GM18508 (cell line): ENCODE measurements around the gene SORCS2.

Source experiments
- ATAC-seq: cut with Tn5 transposase; IDR thresholded peaks from one replicate; pipeline ENCODE4 v1.9.1; 2021; ENCODE audit warnings: moderate number of reproducible peaks; ENCODE audit not compliant: insufficient read depth, unreplicated experiment

Gene SORCS2

DNA sequence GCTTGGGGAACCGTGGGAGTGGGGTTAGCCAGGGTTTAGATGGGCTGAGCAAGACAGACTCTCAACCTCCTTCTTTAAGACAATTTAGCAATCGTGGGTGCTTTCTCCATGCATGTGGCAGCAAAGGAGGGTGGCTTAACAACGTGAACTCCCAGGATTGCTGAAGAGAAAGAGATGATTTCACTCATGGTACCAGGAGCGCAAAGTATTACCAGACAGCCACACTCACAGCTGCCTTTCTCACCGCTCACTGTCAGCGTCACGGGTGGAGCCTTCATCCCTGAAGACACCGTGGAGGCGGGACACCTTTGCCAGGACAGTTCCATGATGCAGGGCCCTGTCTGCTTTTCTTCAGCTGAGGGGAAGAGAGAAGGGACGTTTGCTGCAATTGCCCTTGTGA is 454.8 kb downstream of the SORCS2 start:
- ATAC-seq: no peak

DNA sequence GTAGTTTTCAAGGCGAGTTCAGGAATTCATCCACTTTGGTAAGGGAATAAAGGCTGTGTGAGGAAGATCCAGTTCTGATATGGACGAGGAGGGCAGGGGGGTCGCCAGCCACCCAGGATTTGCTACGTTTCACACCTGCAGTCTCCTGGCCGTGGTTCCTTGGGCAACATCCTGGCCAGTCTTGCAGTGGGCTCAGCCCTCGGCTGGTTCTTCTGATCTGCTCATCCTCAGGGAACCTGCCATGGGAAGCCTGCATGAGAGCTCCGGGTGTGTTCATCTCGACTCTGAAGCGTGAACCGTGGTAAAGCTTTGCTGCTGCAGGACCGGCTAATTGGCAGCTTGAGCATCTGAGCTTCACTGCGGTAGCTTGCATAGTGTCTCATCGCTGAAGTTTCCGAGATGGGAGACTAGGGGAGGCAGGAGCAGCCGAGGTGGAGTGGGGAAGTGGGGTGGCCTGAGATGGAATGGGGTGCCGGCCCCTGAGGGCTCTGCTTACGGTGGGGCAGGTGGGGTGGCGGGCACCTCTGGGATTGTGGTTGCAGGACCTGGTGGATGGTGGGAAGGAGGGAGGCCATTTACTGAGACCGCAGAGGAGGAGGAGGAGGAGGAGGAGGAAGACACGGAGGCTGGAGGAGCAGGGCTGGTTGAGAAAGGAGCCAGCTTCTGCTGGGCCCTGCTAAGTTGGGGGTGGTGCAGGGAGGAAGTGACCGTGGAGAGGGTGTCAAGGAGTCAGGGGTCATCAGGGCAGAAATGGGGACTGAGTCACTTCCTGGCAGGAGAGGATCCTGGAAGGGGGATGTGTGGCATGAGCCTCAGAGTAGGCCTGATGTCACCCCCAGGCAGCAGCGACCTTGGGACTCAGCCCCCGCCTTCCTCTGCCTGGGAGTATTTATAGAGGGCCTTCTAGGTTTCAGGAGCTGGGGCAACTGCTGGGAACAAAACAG is 455.5 kb downstream of the SORCS2 start:
- no peak for ATAC-seq

DNA sequence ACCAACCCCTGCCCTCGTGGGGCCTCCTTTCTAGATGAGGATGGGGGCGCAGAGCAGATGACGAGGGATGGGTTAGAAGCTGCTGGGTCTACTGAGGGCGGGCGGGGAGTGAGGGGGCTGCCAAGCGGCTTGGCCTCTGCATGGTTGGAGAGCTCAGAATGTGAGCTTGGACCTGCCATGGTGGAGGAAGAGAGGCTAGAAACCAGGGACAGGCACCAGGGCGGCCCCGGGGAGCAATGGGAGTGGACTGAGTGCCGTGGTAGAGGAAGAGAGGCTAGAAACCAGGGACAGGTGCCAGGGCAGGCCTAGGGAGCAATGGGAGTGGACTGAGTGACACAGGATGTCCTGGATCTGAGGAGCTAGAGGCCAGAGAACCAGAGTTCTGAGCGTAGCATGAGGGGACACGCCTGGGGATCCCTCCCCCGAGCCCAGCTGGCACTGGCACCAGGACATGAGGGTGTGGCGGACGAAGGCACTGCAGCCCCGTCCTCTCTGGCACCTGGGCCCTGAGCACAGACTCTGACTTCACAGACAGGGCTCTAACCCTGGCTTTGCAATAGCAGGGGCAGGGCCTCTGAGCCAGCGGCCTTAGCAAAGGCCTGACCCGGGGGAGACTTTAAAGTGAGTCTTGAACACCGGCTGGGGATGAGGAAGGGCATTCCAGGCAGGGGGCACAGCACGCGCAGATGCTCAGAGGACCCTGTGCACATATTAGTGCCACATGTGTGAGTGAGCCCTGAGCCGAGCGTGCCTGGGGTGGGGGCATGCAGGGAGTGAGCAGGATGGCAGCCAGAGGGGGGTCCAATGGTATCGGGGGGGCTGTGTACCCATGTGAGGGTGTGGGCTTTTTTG is 456.4 kb downstream of the SORCS2 start:
- ATAC-seq: no peak

DNA sequence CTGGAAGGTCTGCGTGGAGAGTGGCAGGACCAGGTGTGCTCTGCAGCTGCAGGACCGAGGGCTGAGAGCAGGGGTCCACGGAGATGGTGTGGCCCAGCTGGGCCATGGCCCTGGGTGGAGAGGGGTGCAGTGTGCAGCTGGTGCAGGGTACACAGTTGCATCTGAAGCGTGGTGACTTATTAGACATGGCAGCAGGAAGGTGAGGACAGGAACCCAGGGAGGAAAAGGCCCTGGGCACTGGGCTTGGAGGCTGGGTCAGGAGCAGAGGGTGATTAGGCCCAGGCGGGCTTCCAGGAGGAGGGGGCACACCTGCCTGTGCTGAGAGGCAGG is 457.0 kb downstream of the SORCS2 start:
- ATAC-seq: no peak

DNA sequence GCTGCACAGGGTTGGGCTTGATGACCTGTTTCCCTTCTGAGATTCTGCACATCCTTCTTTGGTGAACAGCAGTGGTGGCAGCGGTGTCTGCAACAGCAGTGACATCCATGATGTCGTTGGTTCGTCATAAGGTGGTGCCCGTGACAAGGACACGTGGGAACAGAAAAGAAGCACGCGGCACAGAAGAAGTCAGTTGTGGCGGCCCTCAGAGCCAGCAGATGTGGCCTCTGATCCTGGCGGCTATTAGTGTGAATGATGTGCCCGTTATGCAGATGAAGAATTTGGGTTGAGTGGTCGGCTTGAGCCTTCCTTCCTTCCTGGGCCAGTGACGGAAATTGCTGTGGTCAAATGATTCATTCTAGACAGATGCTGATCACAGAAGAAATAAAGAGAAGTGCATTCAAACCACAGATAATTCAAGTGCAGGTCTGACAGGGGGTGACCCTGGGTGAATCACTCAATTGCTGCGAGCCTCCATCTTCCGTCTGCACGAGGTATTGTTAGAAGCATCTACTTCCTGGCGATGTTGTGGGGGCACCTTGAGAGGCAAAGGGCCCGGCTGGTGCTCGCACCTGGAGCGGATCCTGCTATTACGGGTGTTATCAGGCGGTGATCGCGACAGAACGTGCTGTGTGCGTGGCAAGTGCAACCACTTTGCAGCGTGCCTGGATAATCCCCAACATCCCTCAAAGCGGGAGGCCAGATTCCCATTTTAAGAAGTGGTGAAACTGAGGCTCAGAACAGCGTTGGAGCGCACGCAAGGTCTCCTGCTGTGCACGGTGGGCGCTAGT is 457.6 kb downstream of the SORCS2 start:
- no peak for ATAC-seq

DNA sequence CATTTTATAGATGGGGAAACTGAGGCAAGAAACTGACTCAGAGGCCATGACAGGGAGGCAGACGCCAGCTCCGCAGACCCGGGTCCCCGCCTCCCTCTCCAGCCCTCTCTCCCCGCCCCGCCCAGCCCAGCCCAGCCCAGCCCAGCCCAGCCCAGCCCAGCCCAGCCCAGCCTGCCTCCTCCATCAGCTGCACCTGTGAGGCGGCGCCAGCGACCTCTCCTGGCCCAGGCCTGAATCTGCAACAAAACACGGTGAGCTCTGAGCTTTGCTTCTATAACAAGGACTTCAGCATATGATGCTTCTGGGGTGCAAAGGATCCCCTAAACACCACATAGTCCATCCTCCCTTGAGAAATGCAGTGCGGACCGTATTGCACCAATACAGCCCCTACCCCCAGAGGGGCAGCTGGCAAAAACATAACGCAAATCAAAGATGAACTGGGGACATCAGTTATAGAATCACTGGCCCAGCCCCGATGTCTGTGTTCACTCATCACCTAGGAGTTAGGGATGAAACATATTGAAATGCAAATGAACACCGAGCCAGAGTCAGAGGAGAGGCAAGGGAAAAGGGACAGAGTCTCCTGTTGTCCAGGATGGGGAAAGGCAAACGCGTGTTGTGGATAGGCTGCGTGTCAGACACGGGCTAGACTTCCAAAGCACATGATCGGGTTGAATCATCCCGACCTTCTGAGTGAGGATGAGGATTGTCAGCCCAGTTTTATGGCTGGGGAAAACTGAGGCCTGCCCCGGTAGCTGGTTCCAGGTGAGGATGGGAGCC is 458.5 kb downstream of the SORCS2 start:
- ATAC-seq: no peak

DNA sequence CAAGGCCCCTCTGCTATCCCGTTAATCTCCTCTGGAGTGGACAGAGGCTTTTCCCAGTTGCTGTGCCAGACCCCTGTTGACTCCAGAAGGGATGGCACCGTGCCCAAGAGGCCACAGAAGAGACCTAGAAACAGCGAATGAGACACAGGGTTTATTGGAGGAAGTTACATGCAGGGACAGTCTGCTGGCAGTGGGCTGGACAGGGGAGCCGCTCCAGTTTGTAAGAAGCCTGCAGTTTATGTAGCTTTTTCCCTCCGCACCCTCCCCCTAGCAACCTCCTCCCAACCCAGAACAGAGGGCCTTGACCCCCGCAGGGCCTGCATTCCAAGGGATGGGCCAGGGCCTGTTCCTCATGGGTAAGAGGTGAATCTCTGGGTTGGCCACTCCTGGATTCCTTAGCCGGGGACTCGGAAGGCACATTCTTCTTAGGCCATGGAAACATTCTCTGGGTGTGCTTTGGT is 459.2 kb downstream of the SORCS2 start:
- ATAC-seq: no peak

DNA sequence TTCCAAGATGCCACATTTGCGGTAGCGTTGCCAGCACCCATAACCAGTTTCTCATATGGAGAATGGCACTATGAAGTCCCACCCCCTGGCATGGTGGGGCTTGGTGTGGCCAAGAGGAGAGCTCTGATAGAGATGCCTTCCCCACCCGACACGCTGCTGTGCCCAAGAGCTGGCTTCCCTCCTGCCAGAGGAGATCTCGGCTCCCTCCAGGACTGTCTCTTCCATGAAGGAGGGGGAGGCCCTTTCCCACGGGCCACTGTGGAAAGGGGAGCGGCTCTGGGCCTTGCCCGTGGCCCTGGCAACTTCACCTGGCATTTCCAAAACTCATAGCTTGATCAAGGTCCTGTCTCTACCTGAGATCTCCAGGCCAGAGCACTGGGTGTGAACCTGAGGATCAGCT is 459.7 kb downstream of the SORCS2 start:
- ATAC-seq: no peak

DNA sequence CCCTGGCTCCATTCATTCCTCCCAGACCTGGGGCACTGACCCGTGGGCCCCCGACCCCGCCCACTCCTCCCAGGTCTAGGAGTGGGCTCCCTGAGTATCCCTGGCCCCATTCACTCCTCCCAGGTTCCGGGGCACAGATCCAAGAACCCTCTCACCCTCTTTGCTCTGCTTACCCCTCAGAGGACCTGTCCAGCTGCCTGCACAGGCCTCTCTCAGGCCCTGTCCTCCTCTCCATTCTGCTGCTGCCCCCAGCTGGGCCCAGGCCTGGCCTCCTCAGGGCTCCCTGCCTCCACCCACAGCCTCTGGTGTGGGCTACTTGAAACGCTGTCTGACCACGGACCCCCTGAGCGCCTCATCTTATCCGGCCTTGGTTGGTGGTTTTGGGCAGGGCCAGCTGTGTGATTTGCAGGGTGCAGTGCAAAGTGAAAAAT is 460.1 kb downstream of the SORCS2 start:
- no peak for ATAC-seq

DNA sequence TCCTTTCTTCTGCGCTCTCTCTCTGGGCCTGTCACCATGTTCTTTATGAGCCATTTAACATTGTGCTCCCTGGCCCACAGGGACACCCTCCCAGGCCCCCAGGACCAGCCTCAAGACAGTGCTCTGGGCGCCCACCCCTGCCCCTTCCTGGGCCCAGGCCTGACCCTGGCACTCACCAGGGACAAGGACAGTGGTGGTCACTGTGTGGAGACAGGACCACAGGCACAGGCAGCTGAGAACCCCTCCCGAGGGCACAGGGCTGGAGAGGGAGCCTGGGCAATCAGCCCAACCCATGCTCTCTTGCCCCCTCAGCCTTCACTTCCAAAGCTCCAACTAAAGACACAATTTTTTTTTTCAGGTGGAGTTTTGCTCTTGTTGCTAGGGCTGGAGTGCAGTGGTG is 460.6 kb downstream of the SORCS2 start:
- no peak for ATAC-seq

DNA sequence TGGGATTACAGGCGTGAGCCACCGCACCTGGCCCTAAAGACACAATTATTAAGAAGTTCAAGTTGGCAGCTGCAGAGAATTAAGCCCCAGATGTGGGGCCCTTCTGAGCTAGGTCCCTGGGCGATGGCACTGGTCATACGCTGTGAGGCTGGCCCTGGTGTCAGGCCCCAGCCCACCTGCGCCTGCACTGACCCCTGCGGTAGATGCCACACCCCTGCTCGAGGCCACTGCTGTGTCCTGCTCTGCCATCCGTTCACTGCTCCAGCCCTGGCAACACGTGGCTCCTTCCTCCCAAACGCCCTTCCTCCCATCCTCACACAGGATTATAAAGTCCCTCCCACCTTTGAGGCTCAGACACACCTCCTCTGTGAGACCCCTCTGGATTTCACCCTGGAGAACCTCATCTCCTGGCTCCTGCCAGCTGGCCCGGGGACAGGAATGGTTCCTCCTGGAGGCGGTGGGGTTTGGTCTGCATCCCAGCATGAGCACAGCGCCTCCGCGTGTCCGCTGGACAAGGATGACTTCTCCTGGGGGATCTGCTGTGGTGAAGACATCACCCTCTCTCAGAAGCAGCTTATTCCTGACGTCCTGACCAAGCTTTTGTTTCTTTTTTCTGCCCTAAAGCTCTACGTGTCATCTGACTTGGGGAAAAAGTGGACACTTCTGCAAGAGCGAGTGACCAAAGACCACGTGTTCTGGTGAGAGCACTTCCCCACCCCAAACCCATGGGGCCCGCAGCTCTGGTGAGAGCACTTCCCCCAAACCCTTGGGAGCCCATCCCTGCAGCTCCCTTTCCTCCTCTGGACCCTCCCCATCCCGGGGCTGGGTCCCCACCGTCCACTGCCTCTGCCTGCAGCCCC is 461.4 kb downstream of the SORCS2 start:
- no peak for ATAC-seq

DNA sequence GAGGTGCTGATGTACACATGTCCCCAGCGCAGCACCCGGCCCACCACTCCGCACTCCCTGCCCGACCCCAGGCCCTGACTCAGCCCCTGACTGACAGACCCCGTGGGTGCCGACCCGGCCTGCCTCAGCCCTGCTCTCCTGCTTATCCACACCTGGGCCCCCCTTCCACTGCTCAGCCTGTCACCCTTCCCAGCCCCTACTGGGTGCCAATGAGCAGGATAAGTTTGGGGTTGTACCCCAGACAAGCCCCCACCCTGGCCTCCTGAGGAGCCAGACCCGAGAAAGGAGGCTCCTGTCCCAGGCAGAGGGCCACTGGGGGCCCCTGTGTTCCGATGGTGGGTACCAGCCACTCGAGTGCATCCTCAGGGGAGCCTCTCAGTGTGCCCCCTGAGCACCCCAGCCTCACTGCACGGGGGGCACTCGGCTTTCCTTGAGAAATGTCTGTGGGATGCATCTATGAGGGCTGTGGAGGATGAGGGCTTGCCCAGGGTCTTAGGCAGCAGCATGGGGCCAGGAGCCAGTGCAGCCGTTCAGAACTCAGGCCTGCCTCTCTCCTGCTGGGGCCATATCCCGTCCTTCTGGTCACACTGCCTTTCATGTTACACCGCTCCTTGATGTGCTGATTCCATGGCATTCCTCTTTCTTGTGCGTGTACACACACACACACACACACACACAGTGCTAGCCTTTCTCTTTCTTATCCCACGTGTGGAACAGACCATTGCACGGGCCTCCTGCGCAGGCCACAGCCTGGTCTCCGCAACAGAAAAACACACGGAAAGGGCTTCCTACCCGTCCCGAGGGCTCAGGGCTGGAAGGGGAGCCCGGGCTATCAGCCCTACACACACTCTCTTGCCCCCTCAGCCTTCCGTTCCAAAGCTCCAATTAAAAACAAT is 462.5 kb downstream of the SORCS2 start:
- ATAC-seq: no peak

DNA sequence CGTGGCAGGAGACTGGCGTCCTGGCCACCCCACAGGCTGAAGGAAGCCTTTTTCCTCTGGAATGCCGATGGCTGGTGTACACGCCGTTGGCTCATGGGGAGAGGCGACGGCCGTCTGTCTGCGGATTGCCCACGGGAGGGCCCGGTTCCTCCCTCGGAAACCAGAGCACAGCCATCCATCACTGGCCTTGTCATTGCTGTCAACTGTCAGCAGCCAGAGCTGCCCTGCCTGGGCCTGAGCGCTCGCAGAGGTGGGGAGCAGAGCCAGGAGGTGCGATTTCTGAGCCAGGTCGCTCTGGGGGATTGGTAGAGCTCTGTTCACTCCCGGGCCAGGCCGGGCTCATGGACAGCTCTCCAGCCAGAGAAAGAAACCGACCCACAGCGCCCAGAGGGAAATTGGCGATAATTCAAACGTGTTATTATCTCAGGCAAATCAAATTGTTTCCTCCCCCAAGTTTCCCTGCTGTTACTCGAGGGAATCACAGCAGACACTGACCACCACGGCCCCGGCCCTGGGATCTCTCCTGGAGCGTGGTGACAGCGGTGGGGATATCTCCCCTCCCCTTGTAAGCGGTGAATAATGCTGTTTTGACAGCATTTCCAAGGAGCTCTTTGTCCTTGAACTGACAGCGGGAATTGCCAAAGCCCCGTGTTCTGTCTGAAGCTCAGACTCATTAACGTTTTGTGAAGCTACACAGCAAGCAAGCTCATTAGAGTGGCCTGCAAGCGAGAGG is 463.3 kb downstream of the SORCS2 start:
- ATAC-seq: no peak

DNA sequence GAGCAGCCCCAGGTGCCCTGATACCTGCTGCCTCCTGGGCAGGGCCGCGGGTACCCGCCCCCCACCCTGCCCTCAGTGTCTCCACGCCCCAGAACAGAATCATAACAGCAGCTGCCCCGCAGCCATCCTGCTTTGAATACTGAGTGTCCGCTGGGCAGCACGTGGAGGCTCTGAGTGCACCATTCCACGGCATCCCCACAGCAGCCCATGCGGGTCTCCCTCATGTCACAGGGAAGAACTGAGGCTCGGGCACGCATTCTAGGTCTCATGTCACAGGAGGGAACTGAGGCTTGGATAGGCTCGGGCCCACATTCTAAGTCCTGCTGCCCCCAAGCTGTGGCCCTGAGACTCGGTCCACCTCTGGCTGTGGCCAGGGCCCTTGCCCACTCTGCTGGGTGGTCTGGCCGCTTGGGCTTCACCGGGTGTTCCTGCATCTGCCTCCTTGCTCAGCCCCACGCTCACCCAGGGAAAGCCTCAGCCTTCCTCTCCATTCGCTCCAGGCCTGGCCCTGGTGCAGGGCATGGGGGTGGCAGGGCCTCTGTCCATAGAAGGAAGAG is 464.0 kb downstream of the SORCS2 start:
- no peak for ATAC-seq

DNA sequence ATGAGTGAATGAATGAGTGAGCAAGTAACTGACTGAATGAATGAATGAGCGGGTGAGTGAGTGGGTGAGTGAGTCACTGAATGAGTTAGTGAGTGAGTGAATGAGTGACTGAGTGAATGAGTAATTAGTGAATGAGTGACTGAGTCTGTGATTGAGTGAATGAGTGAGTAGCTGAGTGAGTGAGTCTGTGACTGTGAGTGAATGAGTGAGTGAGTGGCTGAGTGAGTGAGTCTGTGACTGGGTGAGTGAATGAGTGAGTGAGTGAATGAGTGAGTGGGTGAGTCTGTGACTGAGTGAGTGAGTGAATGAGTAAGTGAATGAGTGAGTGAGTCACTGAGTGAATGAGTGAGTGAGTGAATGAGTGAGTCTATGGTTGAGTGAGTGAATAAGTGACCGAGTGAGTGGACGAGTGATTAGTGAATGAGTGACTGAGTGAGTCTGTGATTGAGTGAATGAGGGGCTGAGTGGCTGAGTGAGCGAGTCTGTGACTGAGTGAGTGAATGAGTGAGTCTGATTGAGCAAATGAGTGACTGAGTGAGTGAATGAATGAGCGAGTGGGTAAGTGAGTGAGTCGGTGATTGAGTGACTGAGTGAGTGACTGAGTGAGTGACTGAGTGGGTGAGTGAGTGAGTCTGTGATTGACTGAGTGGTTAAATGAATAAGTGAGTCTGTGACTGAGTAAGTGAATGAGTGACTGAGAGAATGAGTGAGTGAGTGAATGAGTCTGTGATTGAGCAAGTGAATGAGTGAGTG is 465.4 kb downstream of the SORCS2 start:
- ATAC-seq: no peak
